Erythroblast (primary cell): ENCODE data around the gene ELP4.

Experiments
- GATA1 ChIP-seq: IDR thresholded peaks from 2 replicates; pipeline ENCODE4 v1.6.1; 2011; ENCODE audit warnings: low read depth, mild to moderate bottlenecking, control low read depth, low read length, moderate library complexity
- POLR2A ChIP-seq: IDR thresholded peaks from 2 replicates; pipeline ENCODE4 v1.6.1; 2011; ENCODE audit warnings: mild to moderate bottlenecking, low read length

GRCh38 chr11:31714840-31715239 lies 205.3 kb downstream of the ELP4 start:
- no peak for TF ChIP-seq POLR2A
- no peak for TF ChIP-seq GATA1
